Esophagus (tissue), 2 donors: ENCODE measurements around the gene RIPOR3. TPM values are rescaled to one million over a fixed set of nuclear protein-coding genes. Genes with fewer than 3 reads are reported as not detected.
"Not testable (repeated sequence)": the region's sequence is repeated elsewhere in the genome, so short reads cannot be mapped to it uniquely, and the experiment has no call there.

Experiments
- H3K27ac ChIP-seq, 2 donors: one replicate each; pipeline ENCODE4 v1.5.1; 2013; ENCODE audit warnings: low read depth in 2 of 2, mild to moderate bottlenecking in 2 of 2, inconsistent platforms in 1 of 2, low read length in 1 of 2, moderate library complexity in 1 of 2
- H3K27me3 ChIP-seq, 2 donors: one replicate each; pipeline ENCODE4 v1.6.1; 2013; ENCODE audit warnings: low read length in 2 of 2, control low read depth in 1 of 2, mild to moderate bottlenecking in 1 of 2; ENCODE audit not compliant: insufficient read depth in 2 of 2, control insufficient read depth in 1 of 2
- H3K36me3 ChIP-seq, 2 donors: one replicate each; pipeline ENCODE4 v1.6.1; 2013; ENCODE audit warnings: low read length in 1 of 2; ENCODE audit not compliant: control insufficient read depth in 2 of 2, insufficient read depth in 2 of 2
- H3K4me1 ChIP-seq, 2 donors: one replicate each; pipeline ENCODE4 v1.6.1; 2013; ENCODE audit warnings: low read length in 1 of 2; ENCODE audit not compliant: control insufficient read depth in 2 of 2, insufficient read depth in 2 of 2
- H3K4me3 ChIP-seq, 2 donors: one replicate each; pipeline ENCODE4 v1.5.1; 2013; ENCODE audit warnings: low read length in 2 of 2, mild to moderate bottlenecking in 2 of 2, low read depth in 1 of 2, moderate library complexity in 1 of 2
- H3K9me3 ChIP-seq, 2 donors: one replicate each; pipeline ENCODE4 v1.6.1; 2013; ENCODE audit warnings: mild to moderate bottlenecking in 2 of 2, low read depth in 1 of 2, low read length in 1 of 2, moderate library complexity in 1 of 2; ENCODE audit not compliant: control insufficient read depth in 2 of 2, insufficient read depth in 1 of 2
- WGBS, 2 donors: extraction: QIAGEN DNeasy Blood & Tissue Kit; methylation state at CpG; one replicate each; pipeline ENCODE4 v1.1.7; 2013; 5-methylcytosine and 5-hydroxymethylcytosine counted together
- polyA plus RNA-seq, 2 donors: library from polyadenylated mRNA; stranded (reverse); fragments of 200-250 nt; gene quantifications; one replicate each; pipeline ENCODE4 v1.2.3, GENCODE V29; 2013
- donor health status: healthy with polysubstance abuse.
- donor health status: Bipolar disorder and iron deficiency.

RIPOR3 gene
- polyA plus RNA-seq, 2 donors = 2.6 to 5.2 TPM

GRCh38 chr20:50704971-50705370 is 13.6 kb upstream of the RIPOR3 start:
- Histone ChIP-seq H3K27ac (no peak overlapping the region), H3K36me3 (no peaks in the 10 kb centered on the region), H3K9me3 (no peaks in the 10 kb centered on the region), H3K4me1 (no peaks in the 10 kb centered on the region), H3K27me3 (no peaks in the 10 kb centered on the region), H3K4me3 (no peak overlapping the region)
- WGBS, 2 donors = 89 to 93% methylated on average over 1 of the region's 1 CpG

DNA sequence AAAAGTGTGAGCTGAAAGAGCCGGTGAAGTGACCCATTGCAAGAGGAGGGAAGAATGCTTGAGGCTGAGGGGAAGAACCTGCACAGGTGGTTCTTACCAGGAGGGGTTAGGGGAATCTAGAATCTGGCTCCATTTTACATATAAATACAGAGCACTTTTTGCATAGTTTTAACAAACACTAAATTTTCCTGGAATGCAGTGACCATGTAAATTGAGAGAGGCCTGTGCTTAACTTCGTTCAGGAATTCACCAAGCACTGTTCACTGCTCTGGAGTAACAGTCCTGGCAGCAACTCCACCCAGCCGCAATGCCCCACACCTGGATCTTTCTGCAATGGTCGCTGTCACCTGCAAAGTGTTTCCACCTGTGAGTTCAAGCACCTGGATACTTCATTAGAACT is 13.2 kb upstream of the RIPOR3 start:
- no peak overlapping the region for H3K27ac ChIP-seq
- 78 to 89% methylated on average over 4 of the region's 4 CpGs for WGBS, 2 donors
- no peaks in the 10 kb centered on the region for H3K9me3 ChIP-seq
- no peaks in the 10 kb centered on the region for H3K27me3 ChIP-seq
- H3K36me3 ChIP-seq = no peaks in the 10 kb centered on the region
- no peak overlapping the region for H3K4me3 ChIP-seq
- no peaks in the 10 kb centered on the region for H3K4me1 ChIP-seq

DNA sequence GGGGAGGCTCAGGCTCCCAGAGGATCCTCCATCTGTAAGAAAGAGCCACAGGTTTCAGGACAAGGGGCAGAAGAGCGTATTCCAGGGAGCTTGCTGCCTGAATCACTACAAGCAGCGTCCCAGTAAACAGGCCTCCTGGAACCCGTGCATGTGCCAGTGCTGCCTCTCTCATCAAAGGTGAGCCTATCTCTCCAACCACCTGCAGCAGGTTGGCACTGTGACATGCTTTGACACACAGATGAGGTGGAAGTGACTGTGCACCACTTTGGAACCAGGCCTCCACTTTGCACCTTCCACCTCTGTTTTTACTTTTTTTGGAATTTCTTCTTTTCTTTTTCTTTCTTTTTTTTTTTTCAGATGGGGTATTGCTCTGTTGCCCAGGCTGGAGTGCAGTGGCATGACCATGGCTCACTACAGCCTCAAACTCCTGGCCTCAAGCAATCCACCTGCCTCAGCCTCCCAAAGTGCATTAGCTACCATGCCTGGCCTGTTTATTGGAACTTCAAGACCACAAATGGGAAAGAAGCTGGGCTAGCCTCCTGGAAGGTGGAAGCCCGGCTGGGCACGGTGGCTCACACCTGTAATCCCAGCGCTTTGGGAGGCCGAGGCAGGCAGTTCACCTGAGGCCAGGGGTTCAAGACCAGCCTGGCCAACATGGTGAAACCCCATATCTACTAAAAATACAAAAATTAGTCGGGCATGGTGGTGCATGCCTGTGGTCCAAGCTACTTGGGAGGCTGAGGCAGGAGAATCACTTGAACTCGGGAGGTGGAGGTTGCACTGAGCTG is 12.5 kb upstream of the RIPOR3 start:
- H3K9me3 ChIP-seq, H3K4me1 ChIP-seq, H3K27me3 ChIP-seq, H3K36me3 ChIP-seq, H3K27ac ChIP-seq, H3K4me3 ChIP-seq: not testable (repeated sequence)
- WGBS, 2 donors = 77 to 86% methylated on average over 9 of the region's 9 CpGs

DNA sequence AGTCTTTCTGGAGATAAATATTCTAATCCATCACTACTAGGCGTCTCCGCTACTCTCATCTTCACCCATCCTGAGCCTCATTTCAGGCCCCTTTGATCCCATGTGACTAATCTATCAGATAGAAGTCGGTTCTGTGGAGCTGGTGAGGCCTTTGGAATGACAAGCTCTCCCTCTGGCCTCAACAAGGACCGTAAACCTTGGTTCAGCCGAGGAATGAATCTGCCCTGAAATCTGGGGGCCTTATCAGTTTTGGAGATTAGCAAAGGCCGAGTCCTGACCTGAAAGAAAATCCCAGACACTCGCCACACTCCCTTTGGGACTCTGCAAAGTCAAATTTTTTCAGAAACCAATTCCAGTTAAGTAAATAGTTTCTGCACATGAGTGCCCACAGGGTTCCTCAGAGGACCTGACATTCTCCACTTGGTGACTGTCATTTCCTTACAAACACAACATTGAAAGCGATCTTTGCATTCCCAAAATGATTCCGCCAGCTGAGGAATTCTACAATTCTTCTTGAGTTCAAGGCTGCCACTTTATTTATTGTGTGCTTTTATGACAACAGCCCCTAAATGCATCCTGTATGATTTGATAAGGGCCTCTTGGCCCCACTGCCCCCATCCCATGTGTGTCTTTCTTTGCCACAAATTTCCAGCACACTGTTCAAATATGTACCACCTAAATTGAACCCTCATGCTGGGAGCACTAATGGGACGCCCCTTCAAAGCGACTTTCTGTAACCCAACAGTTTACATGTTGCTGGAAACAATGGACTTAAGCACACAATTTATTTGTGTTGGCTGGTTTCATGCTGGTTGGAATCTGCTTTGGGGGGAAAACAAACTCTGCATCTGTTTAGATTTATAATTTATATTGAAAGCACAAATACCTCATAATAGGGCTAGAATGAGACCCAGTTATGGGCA is 10.0 kb upstream of the RIPOR3 start:
- Histone ChIP-seq H3K27ac (no peak overlapping the region), H3K4me1 (no peaks in the 10 kb centered on the region), H3K27me3 (no peaks in the 10 kb centered on the region), H3K36me3 (no peaks in the 10 kb centered on the region), H3K9me3 (no peaks in the 10 kb centered on the region), H3K4me3 (no peak overlapping the region)
- 80 to 84% methylated on average over 11 of the region's 11 CpGs for WGBS, 2 donors

DNA sequence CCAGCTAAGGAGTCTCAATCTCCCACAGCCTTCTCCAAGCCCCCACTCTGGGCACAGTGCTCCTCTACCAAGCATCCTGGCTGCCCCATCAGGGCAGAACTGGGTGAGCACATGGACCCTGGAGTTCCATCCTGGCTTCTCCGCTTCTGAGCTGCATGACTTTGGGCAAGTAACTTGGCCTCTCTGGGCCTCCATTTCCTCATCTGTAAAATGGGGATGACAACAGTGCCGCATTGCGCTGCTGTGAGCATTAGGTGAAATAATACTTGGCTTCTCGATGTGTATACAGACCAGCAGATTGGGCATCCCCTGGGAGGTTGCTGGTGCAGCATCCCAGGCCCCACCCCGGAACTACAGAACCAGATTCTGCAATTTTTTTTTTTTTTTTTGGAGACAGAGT is 8.3 kb upstream of the RIPOR3 start:
- H3K4me1 ChIP-seq = no peaks in the 10 kb centered on the region
- H3K27me3 ChIP-seq = no peaks in the 10 kb centered on the region
- H3K27ac ChIP-seq = no peak overlapping the region
- no peak overlapping the region for H3K4me3 ChIP-seq
- no peaks in the 10 kb centered on the region for H3K36me3 ChIP-seq
- H3K9me3 ChIP-seq = no peaks in the 10 kb centered on the region
- 95 to 98% methylated on average over 5 of the region's 5 CpGs for WGBS, 2 donors

DNA sequence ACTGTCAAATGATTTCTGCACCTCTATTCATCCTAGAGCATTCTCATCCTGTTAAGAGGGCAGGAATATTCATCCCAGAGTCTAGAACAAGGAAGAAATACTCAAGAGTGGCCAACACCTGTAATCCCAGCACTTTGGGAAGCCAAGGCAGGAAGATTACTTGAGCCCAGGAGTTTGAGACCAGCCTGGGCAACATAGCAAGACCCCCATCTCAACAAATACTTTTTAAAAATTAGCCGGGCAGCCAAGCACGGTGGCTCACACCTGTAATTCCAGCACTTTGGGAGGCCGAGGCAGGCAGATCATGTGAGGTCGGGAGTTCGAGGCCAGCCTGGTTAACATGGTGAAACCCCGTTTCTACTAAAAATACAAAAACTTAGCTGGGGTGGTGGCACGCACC is 6.9 kb upstream of the RIPOR3 start:
- not testable (repeated sequence) for H3K9me3 ChIP-seq, H3K27me3 ChIP-seq, H3K4me3 ChIP-seq, H3K36me3 ChIP-seq, H3K27ac ChIP-seq, H3K4me1 ChIP-seq
- WGBS, 2 donors = 93 to 98% methylated on average over 7 of the region's 7 CpGs

- Histone ChIP-seq H3K4me3 (no peak overlapping the region), H3K9me3 (no peaks in the 10 kb centered on the region), H3K27me3 (no peaks in the 10 kb centered on the region), H3K4me1 (peaks cover 3 to 4% of the 10 kb centered on the region in 2 donors), H3K36me3 (no peaks in the 10 kb centered on the region), H3K27ac (no peak overlapping the region)
- WGBS, 2 donors = 69 to 79% methylated on average over 9 of the region's 9 CpGs
Observed at GRCh38 chr20:50695135-50695872, 4.0 kb upstream of the RIPOR3 start.

- Histone ChIP-seq H3K4me3 (no peak overlapping the region), H3K9me3 (no peaks in the 10 kb centered on the region), H3K4me1 (peaks cover 3 to 4% of the 10 kb centered on the region in 2 donors), H3K27ac (no peak overlapping the region), H3K36me3 (no peaks in the 10 kb centered on the region), H3K27me3 (no peaks in the 10 kb centered on the region)
- WGBS, 2 donors = 81 to 85% methylated on average over 9 of the region's 9 CpGs
Observed at GRCh38 chr20:50694379-50695134, 3.2 kb upstream of the RIPOR3 start.

GRCh38 chr20:50693001-50693400 is 1.7 kb upstream of the RIPOR3 start:
- Histone ChIP-seq H3K36me3 (no peaks in the 10 kb centered on the region), H3K4me3 (no peak overlapping the region)
- WGBS, 2 donors = 96 to 100% methylated on average over 1 of the region's 1 CpG

More at GRCh38 chr20:50693001-50693400, 1.7 kb upstream of the RIPOR3 start:
- Histone ChIP-seq H3K27ac (no peak overlapping the region), H3K4me1 (peaks cover 3 to 4% of the 10 kb centered on the region in 2 donors), H3K27me3 (no peaks in the 10 kb centered on the region), H3K9me3 (no peaks in the 10 kb centered on the region)
